Dedifferentiated amniotic fluid mesenchymal stem cell (primary cell): ENCODE data around the gene S1PR1.

Experiments
- DNase-seq: peaks from one replicate; pipeline ENCODE4 v3.0.0-alpha.2; 2016; ENCODE audit errors: extremely low spot score

Gene S1PR1

GRCh38 chr1:101280049-101280592 is 43.3 kb downstream of the S1PR1 start:
- DNase-seq = no peak

- DNase-seq = no peak
Measured at GRCh38 chr1:101280942-101281654, 44.3 kb downstream of the S1PR1 start.

- no peak for DNase-seq
Measured at GRCh38 chr1:101281751-101282150, 44.9 kb downstream of the S1PR1 start.

GRCh38 chr1:101282314-101283038 is 45.7 kb downstream of the S1PR1 start:
- no peak for DNase-seq

GRCh38 chr1:101283443-101283842 is 46.6 kb downstream of the S1PR1 start:
- no peak for DNase-seq

- no peak for DNase-seq
Measured at GRCh38 chr1:101284021-101284420, 47.2 kb downstream of the S1PR1 start.

GRCh38 chr1:101284622-101285218 is 47.9 kb downstream of the S1PR1 start:
- DNase-seq = no peak

- no peak for DNase-seq
Measured at GRCh38 chr1:101285922-101286570, 49.2 kb downstream of the S1PR1 start.

- DNase-seq = peak; percentile 88
Measured at GRCh38 chr1:101288491-101288944, 51.7 kb downstream of the S1PR1 start.

- no peak for DNase-seq
Measured at GRCh38 chr1:101290119-101290921, 53.5 kb downstream of the S1PR1 start.
